Midbrain (tissue), 1 donor: ENCODE results near the gene SC5D.
A peak's percentile ranks its signal among the peaks of the same experiment; 100 is the strongest.

Experiments used
- DNase-seq: peaks from one replicate; lab custom pipeline; 2025; lab: John Stamatoyannopoulos, UW

SC5D gene

GRCh38 chr11:121329781-121330395 lies 37.3 kb downstream of the SC5D start:
- DNase-seq = no peak

GRCh38 chr11:121330614-121331435 lies 38.3 kb downstream of the SC5D start:
- DNase-seq = no peak

- DNase-seq = no peak
Observed at GRCh38 chr11:121334973-121335710, 42.6 kb downstream of the SC5D start.

- DNase-seq = no peak
Observed at GRCh38 chr11:121336279-121336937, 43.8 kb downstream of the SC5D start.

- DNase-seq = no peak
Observed at GRCh38 chr11:121337078-121337477, 44.5 kb downstream of the SC5D start.

- peak; percentile 32 for DNase-seq
Observed at GRCh38 chr11:121337740-121338272, 45.2 kb downstream of the SC5D start.

GRCh38 chr11:121338536-121338935 lies 46.0 kb downstream of the SC5D start:
- no peak for DNase-seq

GRCh38 chr11:121340032-121340580 lies 47.5 kb downstream of the SC5D start:
- no peak for DNase-seq

GRCh38 chr11:121341609-121342008 lies 49.0 kb downstream of the SC5D start:
- no peak for DNase-seq

GRCh38 chr11:121344824-121345223 lies 52.3 kb downstream of the SC5D start:
- DNase-seq = no peak

- no peak for DNase-seq
Observed at GRCh38 chr11:121347094-121347493, 54.5 kb downstream of the SC5D start.

- no peak for DNase-seq
Observed at GRCh38 chr11:121347813-121348212, 55.2 kb downstream of the SC5D start.

- no peak for DNase-seq
Observed at GRCh38 chr11:121348220-121348875, 55.8 kb downstream of the SC5D start.

GRCh38 chr11:121349790-121350189 lies 57.2 kb downstream of the SC5D start:
- DNase-seq = no peak

GRCh38 chr11:121350314-121351082 lies 57.9 kb downstream of the SC5D start:
- peak; percentile 41 for DNase-seq

GRCh38 chr11:121351083-121351630 lies 58.6 kb downstream of the SC5D start:
- DNase-seq = no peak

GRCh38 chr11:121352251-121352891 lies 59.8 kb downstream of the SC5D start:
- DNase-seq = peak; percentile 79

GRCh38 chr11:121354192-121354591 lies 61.6 kb downstream of the SC5D start:
- no peak for DNase-seq

- no peak for DNase-seq
Observed at GRCh38 chr11:121356357-121356756, 63.8 kb downstream of the SC5D start.
